ENCODE data around the gene CSAD. TPM values are rescaled to one million over a fixed set of nuclear protein-coding genes. Genes with fewer than 3 reads are reported as not detected.

CSAD gene
- total and polyA plus RNA-seq, 10 donors = 17.9 to 73.0 (median 36.3) TPM

GRCh38 chr12:53191096-53191884 lies 10.6 kb upstream of the CSAD start:
- TF ChIP-seq POLR2A (IDR thresholded peaks at IDR 0.05) = no peak
- TF ChIP-seq POLR2AphosphoS5 (IDR thresholded peaks at IDR 0.05) = peak; percentile 28 to 39 (median 38)
- TF ChIP-seq CTCF (IDR thresholded peaks at IDR 0.05 in 8 of 11, conservative IDR thresholded peaks at IDR 0.05 in 3 of 11) = no peak
- H3K27ac ChIP-seq = peak overlapping the region in 1 of 8 donors; percentile 11
- no peak for DNase-seq
- no peak overlapping the region for H3K4me3 ChIP-seq
- H3K36me3 ChIP-seq = peaks cover 0 to 98% (median 57%) of the 10 kb centered on the region in 6 donors
- no peaks in the 10 kb centered on the region for H3K9me3 ChIP-seq
- peaks cover 0 to 43% (median 15%) of the 10 kb centered on the region in 6 donors for H3K4me1 ChIP-seq
- intact Hi-C loops (cut with DNase I; ENCODE audit: low total_unique reads) = loop anchor here (5.0 kb wide), 1 partner anchor 34 kb away; no protein-coding TSS in a partner anchor
- 84 to 92% (median 86%) methylated on average over 9 to 11 of the region's 11 CpGs for WGBS, 5 donors
- no peaks in the 10 kb centered on the region for H3K27me3 ChIP-seq (replicated peaks in 1 of 7)

DNA sequence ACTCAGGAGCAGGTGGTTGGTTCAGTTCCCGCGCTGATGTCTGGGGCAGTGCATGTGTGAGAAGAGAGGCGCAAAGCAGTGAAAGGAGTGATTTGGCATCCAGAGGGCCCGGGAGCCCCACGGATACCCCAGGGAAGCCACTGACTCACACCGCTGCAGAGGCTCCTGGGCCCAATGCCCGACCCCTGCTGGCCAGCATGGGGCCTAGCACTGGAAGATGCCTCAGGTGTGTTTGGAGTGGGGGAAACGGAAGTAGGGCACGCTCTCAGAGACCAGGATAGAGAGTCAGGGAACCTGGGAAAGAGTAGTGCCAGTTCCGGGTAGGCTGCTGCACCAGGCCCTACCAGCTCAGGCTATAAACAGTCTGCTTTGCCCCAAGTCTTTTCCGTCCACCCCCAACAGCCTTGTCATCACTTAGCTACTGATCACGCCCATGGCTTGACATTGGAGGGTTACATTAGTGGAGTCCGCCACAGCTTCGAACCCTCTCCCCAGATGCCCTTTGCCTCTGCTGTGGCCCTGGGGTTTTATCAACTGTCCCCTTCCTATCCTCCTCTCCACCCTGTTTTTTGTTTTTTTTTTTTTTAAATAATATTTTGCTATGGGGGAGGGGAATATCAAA lies 9.5 kb upstream of the CSAD start:
- Histone ChIP-seq H3K27me3 (replicated peaks in 1 of 7) (no peaks in the 10 kb centered on the region), H3K4me3 (no peak overlapping the region), H3K4me1 (peaks cover 0 to 48% (median 15%) of the 10 kb centered on the region in 6 donors), H3K36me3 (peaks cover 0 to 98% (median 65%) of the 10 kb centered on the region in 6 donors), H3K27ac (peak overlapping the region in 3 of 8 donors; percentile 12 to 38 (median 26)), H3K9me3 (no peaks in the 10 kb centered on the region)
- TF ChIP-seq POLR2AphosphoS5 (IDR thresholded peaks at IDR 0.05) (peak; percentile 56 to 69 (median 68)), CTCF (IDR thresholded peaks at IDR 0.05 in 8 of 11, conservative IDR thresholded peaks at IDR 0.05 in 3 of 11) (peak; percentile 21 to 73 (median 59)), POLR2A (IDR thresholded peaks at IDR 0.05) (no peak)
- intact Hi-C loops (cut with DNase I; ENCODE audit: low total_unique reads) = loop anchor here (5.0 kb wide), 1 partner anchor 33 kb away; no protein-coding TSS in a partner anchor
- no peak for DNase-seq
- 64 to 74% (median 70%) methylated on average over 14 of the region's 14 CpGs for WGBS, 5 donors

DNA sequence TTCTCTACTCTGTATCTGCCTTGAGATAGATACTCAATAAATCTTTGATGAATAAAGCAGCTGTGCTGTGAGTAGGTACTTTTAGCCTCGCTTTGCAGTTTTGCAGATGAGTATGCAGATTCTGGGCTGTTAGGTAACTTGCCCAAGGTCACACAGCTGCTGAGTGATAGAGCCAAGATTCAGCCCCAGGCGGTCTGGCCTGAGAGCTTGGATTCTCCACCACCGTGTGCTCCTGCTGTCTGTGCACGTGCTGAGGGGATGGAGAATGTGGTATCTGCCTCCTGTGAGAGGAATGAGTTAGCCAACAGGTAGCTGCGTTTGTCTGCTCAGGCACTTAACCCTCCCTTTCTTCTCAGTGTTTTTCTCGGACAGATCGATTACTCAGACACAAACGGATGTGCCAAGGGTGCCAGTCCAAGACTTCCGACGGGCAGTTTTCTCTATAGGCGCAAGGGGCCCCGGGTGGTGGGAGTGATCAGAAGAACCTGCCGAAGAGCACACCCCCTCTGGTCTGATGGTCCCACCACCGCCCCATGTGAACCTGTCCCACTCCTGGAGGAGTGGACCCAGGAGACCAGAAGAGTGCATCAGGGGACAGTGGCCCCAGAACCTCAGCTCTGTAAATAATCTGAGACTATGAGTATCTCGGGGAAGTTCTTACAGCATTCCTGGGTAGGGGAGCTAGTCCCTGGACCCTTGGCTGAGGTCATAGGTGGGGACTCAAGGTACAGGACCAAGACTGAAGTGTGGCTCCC lies 6.6 kb upstream of the CSAD start:
- WGBS, 5 donors = 88 to 97% (median 89%) methylated on average over 13 to 15 of the region's 15 CpGs
- Histone ChIP-seq H3K9me3 (no peaks in the 10 kb centered on the region), H3K36me3 (peaks cover 0 to 99% (median 77%) of the 10 kb centered on the region in 6 donors), H3K27me3 (replicated peaks in 1 of 7) (no peaks in the 10 kb centered on the region), H3K4me1 (peaks cover 11 to 69% (median 35%) of the 10 kb centered on the region in 6 donors), H3K27ac (no peak overlapping the region), H3K4me3 (no peak overlapping the region)
- peak in 1 of 3 donors; percentile 22 for TF ChIP-seq POLR2AphosphoS5 (IDR thresholded peaks at IDR 0.05)
- TF ChIP-seq POLR2A (IDR thresholded peaks at IDR 0.05) = no peak
- no peak for TF ChIP-seq CTCF (IDR thresholded peaks at IDR 0.05 in 8 of 11, conservative IDR thresholded peaks at IDR 0.05 in 3 of 11)
- intact Hi-C loops (cut with DNase I; ENCODE audit: low total_unique reads) = no loop called here
- DNase-seq = no peak
